Uterus (tissue), 2 donors: ENCODE measurements around the gene TM9SF3.

Experiments
- CTCF ChIP-seq, 4 experiments: fragments of 200-600 bp in 2 of 4; fragments of 450-650 bp in 2 of 4; sonication (generic) in 2 of 4; IDR thresholded peaks; one replicate each; pipeline ENCODE4 v1.5.1; 2016 to 2019; ENCODE audit warnings: antibody characterized with exemption in 4 of 4, mild to moderate bottlenecking in 2 of 4, moderate library complexity in 1 of 4
- POLR2A ChIP-seq, 2 donors: fragments of 450-650 bp; IDR thresholded peaks; one replicate each; pipeline ENCODE4 v1.6.1; 2016; ENCODE audit warnings: antibody characterized with exemption in 2 of 2, mild to moderate bottlenecking in 1 of 2, moderate library complexity in 1 of 2

GRCh38 chr10:96600337-96600736 is 13.5 kb upstream of the TM9SF3 start:
- TF ChIP-seq CTCF (IDR thresholded peaks at IDR 0.05) (no peak), POLR2A (IDR thresholded peaks at IDR 0.05) (no peak)
